HEK293 (cell line): Measurements from ENCODE around the gene SEZ6L.

Experiments used
- CTCF ChIA-PET: fragments of 350-600 bp; formaldehyde crosslinking; extraction: SDS; loops from one replicate; lab custom pipeline; 2021; ENCODE audit warnings: antibody characterized with exemption; lab: Yijun Ruan, JAX
- POLR2A ChIA-PET: fragments of 300-600 bp; formaldehyde crosslinking; extraction: SDS; loops from one replicate; lab custom pipeline; 2020; ENCODE audit warnings: antibody characterized with exemption, inconsistent platforms; lab: Yijun Ruan, JAX
- H3K27ac ChIP-seq: fragments of 200-500 bp; sonication (Bioruptor generic); 2 replicates; pipeline ENCODE4 v1.5.1; 2014; ENCODE audit warnings: low read depth, low read length, control low read depth, inconsistent platforms; ENCODE audit errors: extremely low read depth
- H3K36me3 ChIP-seq, 2 experiments: fragments of 200-500 bp in 1 of 2; sonication (Bioruptor generic) in 1 of 2; 1 replicate in 1 of 2; 2 replicates in 1 of 2; pipeline ENCODE4 v1.5.1; 2014 to 2017; ENCODE audit warnings: inconsistent platforms in 2 of 2, low read length in 2 of 2; ENCODE audit not compliant: control insufficient read depth in 2 of 2, insufficient read depth in 1 of 2
- H3K4me1 ChIP-seq: fragments of 200-500 bp; sonication (Bioruptor generic); 2 replicates; pipeline ENCODE4 v1.5.1; 2014; ENCODE audit warnings: mild to moderate bottlenecking, low read length, inconsistent platforms; ENCODE audit not compliant: control insufficient read depth, insufficient read depth
- H3K4me3 ChIP-seq: 2 replicates; pipeline ENCODE4 v1.5.1; 2011; ENCODE audit warnings: low read depth, mild to moderate bottlenecking, control low read depth, low read length, moderate library complexity
- H3K9me3 ChIP-seq: fragments of 200-500 bp; sonication (Bioruptor generic); 2 replicates; pipeline ENCODE4 v1.5.1; 2014; ENCODE audit warnings: low read depth, low read length, inconsistent platforms; ENCODE audit not compliant: control insufficient read depth, insufficient read depth
- BCL11A ChIP-seq: fragments of 450-650 bp; formaldehyde crosslinking; IDR thresholded peaks from 2 replicates; pipeline ENCODE4 v1.5.1; 2016; ENCODE audit warnings: low read depth, missing biosample characterization, missing genetic modification characterization
- BCL11B ChIP-seq: fragments of 450-650 bp; formaldehyde crosslinking; IDR thresholded peaks from 2 replicates; pipeline ENCODE4 v1.5.1; 2016; ENCODE audit warnings: low read depth, missing biosample characterization, missing genetic modification characterization
- KLF1 ChIP-seq: fragments of 450-650 bp; formaldehyde crosslinking; IDR thresholded peaks from 2 replicates; pipeline ENCODE4 v1.5.1; 2016; ENCODE audit warnings: missing biosample characterization, missing genetic modification characterization
- KLF7 ChIP-seq: fragments of 450-650 bp; formaldehyde crosslinking; IDR thresholded peaks from 2 replicates; pipeline ENCODE4 v1.5.1; 2016; ENCODE audit warnings: missing biosample characterization, missing genetic modification characterization, borderline replicate concordance
- KLF8 ChIP-seq: fragments of 450-650 bp; formaldehyde crosslinking; IDR thresholded peaks from 2 replicates; pipeline ENCODE4 v1.5.1; 2016; ENCODE audit warnings: missing biosample characterization, missing genetic modification characterization
- OSR2 ChIP-seq: fragments of 450-650 bp; formaldehyde crosslinking; IDR thresholded peaks from 2 replicates; pipeline ENCODE4 v1.5.1; 2016; ENCODE audit warnings: missing biosample characterization, missing genetic modification characterization
- OVOL3 ChIP-seq: fragments of 450-650 bp; formaldehyde crosslinking; IDR thresholded peaks from 2 replicates; pipeline ENCODE4 v1.5.1; 2016; ENCODE audit warnings: missing biosample characterization, missing genetic modification characterization
- PRDM2 ChIP-seq: fragments of 450-650 bp; formaldehyde crosslinking; IDR thresholded peaks from 2 replicates; pipeline ENCODE4 v1.5.1; 2016; ENCODE audit warnings: missing biosample characterization, missing genetic modification characterization, borderline replicate concordance
- YY1 ChIP-seq: fragments of 450-650 bp; formaldehyde crosslinking; IDR thresholded peaks from 2 replicates; pipeline ENCODE4 v1.5.1; 2018; ENCODE audit warnings: missing biosample characterization, missing genetic modification characterization
- ZBTB21 ChIP-seq: fragments of 450-650 bp; formaldehyde crosslinking; IDR thresholded peaks from 2 replicates; pipeline ENCODE4 v1.5.1; 2017; ENCODE audit warnings: missing biosample characterization, missing genetic modification characterization
- ZBTB49 ChIP-seq: fragments of 450-650 bp; formaldehyde crosslinking; IDR thresholded peaks from 2 replicates; pipeline ENCODE4 v1.5.1; 2016; ENCODE audit warnings: missing biosample characterization, missing genetic modification characterization, low read depth
- ZFHX2 ChIP-seq: fragments of 450-650 bp; formaldehyde crosslinking; conservative IDR thresholded peaks from 2 replicates; pipeline ENCODE4 v1.5.1; 2016; ENCODE audit warnings: missing biosample characterization, missing genetic modification characterization
- ZFP3 ChIP-seq: fragments of 450-650 bp; formaldehyde crosslinking; IDR thresholded peaks from 2 replicates; pipeline ENCODE4 v1.5.1; 2016; ENCODE audit warnings: low read depth, missing biosample characterization, missing genetic modification characterization
- ZNF114 ChIP-seq: fragments of 450-650 bp; formaldehyde crosslinking; IDR thresholded peaks from 2 replicates; pipeline ENCODE4 v1.5.0; 2017; ENCODE audit warnings: missing biosample characterization, missing genetic modification characterization
- ZNF155 ChIP-seq: fragments of 450-650 bp; formaldehyde crosslinking; IDR thresholded peaks from 2 replicates; pipeline ENCODE4 v1.5.1; 2016; ENCODE audit warnings: missing biosample characterization, missing genetic modification characterization
- ZNF157 ChIP-seq: fragments of 450-650 bp; formaldehyde crosslinking; IDR thresholded peaks from 2 replicates; pipeline ENCODE4 v1.5.1; 2016; ENCODE audit warnings: missing biosample characterization, missing genetic modification characterization
- ZNF169 ChIP-seq: fragments of 450-650 bp; formaldehyde crosslinking; IDR thresholded peaks from 2 replicates; pipeline ENCODE4 v1.5.1; 2016; ENCODE audit warnings: missing biosample characterization, missing genetic modification characterization
- ZNF18 ChIP-seq: fragments of 450-650 bp; formaldehyde crosslinking; IDR thresholded peaks from 2 replicates; pipeline ENCODE4 v1.5.1; 2016; ENCODE audit warnings: missing biosample characterization, missing genetic modification characterization
- ZNF19 ChIP-seq: fragments of 450-650 bp; formaldehyde crosslinking; IDR thresholded peaks from 2 replicates; pipeline ENCODE4; 2016; ENCODE audit warnings: missing biosample characterization, missing genetic modification characterization, low read depth
- ZNF302 ChIP-seq: fragments of 450-650 bp; formaldehyde crosslinking; IDR thresholded peaks from 2 replicates; pipeline ENCODE4 v1.5.1; 2016; ENCODE audit warnings: missing biosample characterization, missing genetic modification characterization, low read depth
- ZNF394 ChIP-seq: fragments of 450-650 bp; formaldehyde crosslinking; IDR thresholded peaks from 2 replicates; pipeline ENCODE4 v1.5.1; 2016; ENCODE audit warnings: missing biosample characterization, missing genetic modification characterization, mild to moderate bottlenecking, moderate library complexity, borderline replicate concordance
- ZNF529 ChIP-seq: fragments of 450-650 bp; formaldehyde crosslinking; IDR thresholded peaks from 2 replicates; pipeline ENCODE4 v1.5.1; 2017; ENCODE audit warnings: missing genetic modification characterization, missing biosample characterization; ENCODE audit not compliant: insufficient replicate concordance
- ZNF585B ChIP-seq: fragments of 450-650 bp; formaldehyde crosslinking; IDR thresholded peaks from 2 replicates; pipeline ENCODE4 v1.5.1; 2016; ENCODE audit warnings: missing biosample characterization, missing genetic modification characterization
- ZNF747 ChIP-seq: fragments of 450-650 bp; formaldehyde crosslinking; IDR thresholded peaks from 2 replicates; pipeline ENCODE4 v1.5.1; 2016; ENCODE audit warnings: missing biosample characterization, missing genetic modification characterization
- ZNF76 ChIP-seq: fragments of 450-650 bp; formaldehyde crosslinking; IDR thresholded peaks from 2 replicates; pipeline ENCODE4; 2016; ENCODE audit warnings: low read depth, missing biosample characterization, missing genetic modification characterization, borderline replicate concordance

The SEZ6L gene

GRCh38 chr22:26210334-26210733 lies 41.1 kb downstream of the SEZ6L start:
- ChIA-PET POLR2A (no interaction called here), CTCF (no interaction called here)
- Histone ChIP-seq H3K27ac (no peak overlapping the region), H3K4me3 (no peak overlapping the region), H3K4me1 (no peaks in the 10 kb centered on the region), H3K36me3 (no peaks in the 10 kb centered on the region), H3K9me3 (no peaks in the 10 kb centered on the region)
- no peak for TF ChIP-seq ZNF18 (tag by site-specific recombination)
- TF ChIP-seq ZNF169 (tag by site-specific recombination) = no peak
- TF ChIP-seq ZBTB49 (tag by site-specific recombination) = no peak

- H3K9me3 ChIP-seq = no peaks in the 10 kb centered on the region
- CTCF ChIA-PET = no interaction called here
- H3K36me3 ChIP-seq = no peaks in the 10 kb centered on the region
- H3K27ac ChIP-seq = no peak overlapping the region
- POLR2A ChIA-PET = no interaction called here
- H3K4me3 ChIP-seq = no peak overlapping the region
- TF ChIP-seq KLF7 (tag by site-specific recombination) (no peak), ZNF155 (tag by site-specific recombination) (no peak), ZNF114 (tag by site-specific recombination) (no peak), ZNF747 (no peak), KLF8 (tag by site-specific recombination) (no peak), ZBTB21 (tag by site-specific recombination) (no peak), ZNF19 (tag by site-specific recombination) (no peak)
- no peaks in the 10 kb centered on the region for H3K4me1 ChIP-seq
Measured at GRCh38 chr22:26213826-26214225, 44.6 kb downstream of the SEZ6L start.

GRCh38 chr22:26214466-26214865 lies 45.2 kb downstream of the SEZ6L start:
- Histone ChIP-seq H3K9me3 (no peaks in the 10 kb centered on the region), H3K4me1 (no peaks in the 10 kb centered on the region), H3K36me3 (no peaks in the 10 kb centered on the region), H3K4me3 (no peak overlapping the region), H3K27ac (no peak overlapping the region)
- CTCF ChIA-PET = no interaction called here
- POLR2A ChIA-PET = no interaction called here
- TF ChIP-seq ZNF302 (no peak), ZFHX2 (tag by site-specific recombination) (no peak), BCL11A (no peak), OSR2 (tag by site-specific recombination) (no peak), YY1 (tag by site-specific recombination) (no peak), ZNF76 (no peak), ZFP3 (no peak), ZNF394 (tag by site-specific recombination) (no peak), PRDM2 (tag by site-specific recombination) (no peak), ZNF157 (tag by site-specific recombination) (no peak), KLF1 (tag by site-specific recombination) (no peak), ZNF529 (tag by site-specific recombination) (no peak), ZNF585B (tag by site-specific recombination) (no peak), OVOL3 (tag by site-specific recombination) (no peak), BCL11B (tag by site-specific recombination) (no peak)
